WTC11 (cell line): ENCODE results near the gene ABLIM2.

Source experiments
- CREB1 ChIP-seq: sonication (generic); formaldehyde crosslinking; IDR thresholded peaks from 2 replicates; pipeline ENCODE4 v1.8.0; 2023; ENCODE audit warnings: mild to moderate bottlenecking, missing genetic modification reagents
- ETV6 ChIP-seq: sonication (generic); formaldehyde crosslinking; IDR thresholded peaks from 2 replicates; pipeline ENCODE4 v1.8.1; 2022; ENCODE audit warnings: mild to moderate bottlenecking, missing genetic modification reagents
- FOXJ3 ChIP-seq: sonication (generic); formaldehyde crosslinking; IDR thresholded peaks from 2 replicates; pipeline ENCODE4 v1.9.0; 2021; ENCODE audit warnings: missing genetic modification reagents, mild to moderate bottlenecking, borderline replicate concordance
- GTF2I ChIP-seq: fragments of 250-450 bp; sonication (Bioruptor Pico); conservative IDR thresholded peaks from 2 replicates; pipeline ENCODE4 v1.4.0; 2021; ENCODE audit warnings: mild to moderate bottlenecking
- NFE2L1 ChIP-seq: sonication (generic); formaldehyde crosslinking; IDR thresholded peaks from 2 replicates; pipeline ENCODE4 v1.8.1; 2023; ENCODE audit warnings: missing genetic modification reagents
- ZNF219 ChIP-seq: sonication (generic); formaldehyde crosslinking; IDR thresholded peaks from 2 replicates; pipeline ENCODE4 v1.8.0; 2023; ENCODE audit warnings: missing genetic modification reagents, mild to moderate bottlenecking, borderline replicate concordance
- TF ChIP-seq, protein P1 (sequence below): fragments of 200-600 bp; IDR thresholded peaks from 2 replicates; pipeline ENCODE4 v1.8.0; 2022; ENCODE audit warnings: antibody characterized with exemption
- TF ChIP-seq, protein P2 (sequence below): sonication (generic); formaldehyde crosslinking; IDR thresholded peaks from 2 replicates; pipeline ENCODE4 v1.8.0; 2022; ENCODE audit warnings: mild to moderate bottlenecking, missing genetic modification reagents

DNA sequence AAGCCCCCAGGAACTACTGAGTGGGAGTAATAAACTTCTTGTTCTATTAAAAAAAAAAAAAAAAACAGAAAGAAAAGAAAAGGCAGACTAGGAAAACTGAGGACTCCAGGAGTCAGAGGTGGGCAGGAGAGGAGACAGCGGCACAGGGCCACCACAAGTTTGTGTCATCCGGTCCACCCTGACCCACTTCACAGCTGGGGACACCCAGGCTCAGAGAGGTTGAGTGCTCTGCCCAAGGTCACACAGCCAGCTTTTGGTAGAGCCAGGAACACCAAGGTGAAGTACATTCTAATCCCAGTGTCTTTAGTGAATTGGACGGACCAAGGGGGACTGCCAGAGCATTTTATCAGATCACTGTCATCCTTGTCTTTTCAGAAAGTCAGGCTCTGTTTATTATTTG lies 16.4 kb upstream of the ABLIM2 start:
- TF ChIP-seq, protein P1, sequence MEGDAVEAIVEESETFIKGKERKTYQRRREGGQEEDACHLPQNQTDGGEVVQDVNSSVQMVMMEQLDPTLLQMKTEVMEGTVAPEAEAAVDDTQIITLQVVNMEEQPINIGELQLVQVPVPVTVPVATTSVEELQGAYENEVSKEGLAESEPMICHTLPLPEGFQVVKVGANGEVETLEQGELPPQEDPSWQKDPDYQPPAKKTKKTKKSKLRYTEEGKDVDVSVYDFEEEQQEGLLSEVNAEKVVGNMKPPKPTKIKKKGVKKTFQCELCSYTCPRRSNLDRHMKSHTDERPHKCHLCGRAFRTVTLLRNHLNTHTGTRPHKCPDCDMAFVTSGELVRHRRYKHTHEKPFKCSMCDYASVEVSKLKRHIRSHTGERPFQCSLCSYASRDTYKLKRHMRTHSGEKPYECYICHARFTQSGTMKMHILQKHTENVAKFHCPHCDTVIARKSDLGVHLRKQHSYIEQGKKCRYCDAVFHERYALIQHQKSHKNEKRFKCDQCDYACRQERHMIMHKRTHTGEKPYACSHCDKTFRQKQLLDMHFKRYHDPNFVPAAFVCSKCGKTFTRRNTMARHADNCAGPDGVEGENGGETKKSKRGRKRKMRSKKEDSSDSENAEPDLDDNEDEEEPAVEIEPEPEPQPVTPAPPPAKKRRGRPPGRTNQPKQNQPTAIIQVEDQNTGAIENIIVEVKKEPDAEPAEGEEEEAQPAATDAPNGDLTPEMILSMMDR, result no peak
- TF ChIP-seq FOXJ3 (no peak), ZNF219 (CRISPR knock-in tag) (no peak), ETV6 (CRISPR knock-in tag) (no peak), GTF2I (no peak), CREB1 (CRISPR knock-in tag) (no peak), NFE2L1 (CRISPR knock-in tag) (no peak)
- TF ChIP-seq, protein P2, sequence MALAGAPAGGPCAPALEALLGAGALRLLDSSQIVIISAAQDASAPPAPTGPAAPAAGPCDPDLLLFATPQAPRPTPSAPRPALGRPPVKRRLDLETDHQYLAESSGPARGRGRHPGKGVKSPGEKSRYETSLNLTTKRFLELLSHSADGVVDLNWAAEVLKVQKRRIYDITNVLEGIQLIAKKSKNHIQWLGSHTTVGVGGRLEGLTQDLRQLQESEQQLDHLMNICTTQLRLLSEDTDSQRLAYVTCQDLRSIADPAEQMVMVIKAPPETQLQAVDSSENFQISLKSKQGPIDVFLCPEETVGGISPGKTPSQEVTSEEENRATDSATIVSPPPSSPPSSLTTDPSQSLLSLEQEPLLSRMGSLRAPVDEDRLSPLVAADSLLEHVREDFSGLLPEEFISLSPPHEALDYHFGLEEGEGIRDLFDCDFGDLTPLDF (CRISPR knock-in tag), result no peak
